Esophagus squamous epithelium (tissue), 5 donors: ENCODE data around the gene CENATAC. TPM values are rescaled to one million over a fixed set of nuclear protein-coding genes. Genes with fewer than 3 reads are reported as not detected.

Source experiments
- DNase-seq: peaks from one replicate; lab custom pipeline; 2025; lab: John Stamatoyannopoulos, UW
- H3K27ac ChIP-seq, 4 donors: fragments of 200-600 bp; sonication (generic); one replicate each; pipeline ENCODE4 v1.5.1; 2016 to 2019; ENCODE audit warnings: mild to moderate bottlenecking in 1 of 4
- H3K27me3 ChIP-seq, 4 donors: fragments of 200-600 bp; sonication (generic); 1 replicate in 3 of 4; 2 replicates in 1 of 4; pipeline versions ENCODE4 v1.5.1 to v1.6.0; 2017 to 2021; ENCODE audit warnings: antibody characterized with exemption in 1 of 4
- H3K36me3 ChIP-seq, 3 donors: fragments of 200-600 bp; sonication (generic); one replicate each; pipeline ENCODE4 v1.5.1; 2016 to 2019
- H3K4me1 ChIP-seq, 3 donors: fragments of 200-600 bp; sonication (generic); one replicate each; pipeline ENCODE4 v1.5.1; 2017 to 2019
- H3K4me3 ChIP-seq, 4 donors: fragments of 200-600 bp; sonication (generic); 1 replicate in 3 of 4; 2 replicates in 1 of 4; pipeline ENCODE4 v1.5.1; 2016 to 2019; ENCODE audit warnings: mild to moderate bottlenecking in 2 of 4, moderate library complexity in 1 of 4
- H3K9me3 ChIP-seq, 3 donors: fragments of 200-600 bp; sonication (generic); one replicate each; pipeline ENCODE4 v1.5.1; 2016 to 2019
- CTCF ChIP-seq, 6 experiments: fragments of 450-650 bp in 4 of 6; fragments of 200-600 bp in 2 of 6; sonication (generic) in 2 of 6; IDR thresholded peaks; one replicate each; pipeline ENCODE4 v1.5.1; 2016 to 2019; ENCODE audit warnings: antibody characterized with exemption in 6 of 6, mild to moderate bottlenecking in 4 of 6, moderate library complexity in 4 of 6
- POLR2A ChIP-seq, 4 donors: fragments of 450-650 bp; IDR thresholded peaks; one replicate each; pipeline ENCODE4 v1.6.1; 2017; ENCODE audit warnings: antibody characterized with exemption in 4 of 4, mild to moderate bottlenecking in 4 of 4, moderate library complexity in 3 of 4
- WGBS, 2 donors: methylation state at CpG; one replicate each; pipeline ENCODE4 v1.1.5; 2018; 5-methylcytosine and 5-hydroxymethylcytosine counted together
- intact Hi-C: fragments of 100-400 bp; cut with DNase I; formaldehyde crosslinking; loops from one replicate; pipeline ENCODE4 v1.15.0; 2022
- total RNA-seq, 4 donors: library from RNA; depleted of rRNA; stranded (reverse); fragments of >200 nt; gene quantifications; one replicate each; pipeline ENCODE4 v1.1.0, GENCODE V29; 2016
- donor health status: DM: yes; HTN: yes; CAD: no.

CENATAC gene
- total RNA-seq, 4 donors from 2014 or later = 9.2 to 58.9 (median 29.4) TPM

- Histone ChIP-seq H3K36me3 (no peaks in the 10 kb centered on the region), H3K9me3 (no peaks in the 10 kb centered on the region), H3K4me1 (peaks cover 0 to 16% (median 0%) of the 10 kb centered on the region in 3 donors), H3K27me3 (peaks cover 0 to 24% (median 0%) of the 10 kb centered on the region in 4 donors), H3K4me3 (no peak overlapping the region), H3K27ac (no peak overlapping the region)
- TF ChIP-seq POLR2A (IDR thresholded peaks at IDR 0.05) (no peak), CTCF (IDR thresholded peaks at IDR 0.05) (no peak)
- DNase-seq = no peak
- WGBS, 2 donors = 40 to 60% methylated on average over 7 to 10 of the region's 14 CpGs
- intact Hi-C loops = loop anchor here (5.0 to 10.0 kb wide), 2 partner anchors 52 to 265 kb away; no protein-coding TSS in a partner anchor
Observed at GRCh38 chr11:118956847-118957469, 41.0 kb upstream of the CENATAC start.

DNA sequence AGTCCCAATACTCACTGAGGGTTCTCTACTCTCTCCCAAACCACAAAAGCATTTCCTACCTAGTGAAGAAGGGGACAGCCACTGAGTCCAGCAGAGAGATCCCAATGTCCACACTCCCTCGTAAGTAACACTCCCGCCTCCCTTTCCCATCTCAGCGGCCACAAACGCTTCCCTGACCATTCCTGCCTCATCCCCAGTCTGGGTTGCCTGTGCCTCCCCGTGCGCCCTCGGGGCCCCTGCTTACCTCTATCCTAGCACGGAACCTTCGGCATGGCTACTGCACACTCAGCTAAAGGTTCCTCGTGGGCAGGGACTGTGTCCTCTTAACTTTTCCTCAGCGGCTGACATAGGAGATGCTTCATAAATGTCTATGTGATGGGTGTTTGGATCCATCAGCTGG, 40.4 kb upstream of the CENATAC start:
- Histone ChIP-seq H3K36me3 (no peaks in the 10 kb centered on the region), H3K27ac (no peak overlapping the region), H3K27me3 (peaks cover 0 to 18% (median 0%) of the 10 kb centered on the region in 4 donors), H3K4me1 (peaks cover 0 to 18% (median 0%) of the 10 kb centered on the region in 3 donors), H3K9me3 (no peaks in the 10 kb centered on the region), H3K4me3 (no peak overlapping the region)
- TF ChIP-seq POLR2A (IDR thresholded peaks at IDR 0.05) = no peak
- TF ChIP-seq CTCF (IDR thresholded peaks at IDR 0.05) = no peak
- WGBS, 2 donors = 63 to 83% methylated on average over 5 to 11 of the region's 11 CpGs
- no peak for DNase-seq
- intact Hi-C loops = loop anchor here (5.0 to 10.0 kb wide), 2 partner anchors 53 to 265 kb away; no protein-coding TSS in a partner anchor

DNA sequence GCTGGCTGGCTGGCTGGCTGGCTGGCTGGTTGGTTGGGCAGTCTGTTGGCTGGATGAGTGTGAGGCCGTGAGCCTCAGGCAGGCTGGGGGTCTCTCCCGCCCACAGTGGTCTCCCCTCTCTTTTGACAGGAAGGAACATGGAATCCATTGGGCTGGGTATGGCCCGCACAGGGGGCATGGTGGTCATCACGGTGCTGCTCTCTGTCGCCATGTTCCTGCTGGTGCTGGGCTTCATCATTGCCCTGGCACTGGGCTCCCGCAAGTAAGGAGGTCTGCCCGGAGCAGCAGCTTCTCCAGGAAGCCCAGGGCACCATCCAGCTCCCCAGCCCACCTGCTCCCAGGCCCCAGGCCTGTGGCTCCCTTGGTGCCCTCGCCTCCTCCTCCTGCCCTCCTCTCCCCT, 40.0 kb upstream of the CENATAC start:
- TF ChIP-seq POLR2A (IDR thresholded peaks at IDR 0.05) (no peak), CTCF (IDR thresholded peaks at IDR 0.05) (no peak)
- H3K4me3 ChIP-seq = no peak overlapping the region
- peaks cover 0 to 18% (median 0%) of the 10 kb centered on the region in 3 donors for H3K4me1 ChIP-seq
- 82 to 91% methylated on average over 1 to 8 of the region's 8 CpGs for WGBS, 2 donors
- peaks cover 0 to 18% (median 0%) of the 10 kb centered on the region in 4 donors for H3K27me3 ChIP-seq
- DNase-seq = no peak
- no peaks in the 10 kb centered on the region for H3K9me3 ChIP-seq
- no peak overlapping the region for H3K27ac ChIP-seq
- no peaks in the 10 kb centered on the region for H3K36me3 ChIP-seq
- intact Hi-C loops = loop anchor here (5.0 to 10.0 kb wide), 2 partner anchors 53 to 266 kb away; no protein-coding TSS in a partner anchor

DNA sequence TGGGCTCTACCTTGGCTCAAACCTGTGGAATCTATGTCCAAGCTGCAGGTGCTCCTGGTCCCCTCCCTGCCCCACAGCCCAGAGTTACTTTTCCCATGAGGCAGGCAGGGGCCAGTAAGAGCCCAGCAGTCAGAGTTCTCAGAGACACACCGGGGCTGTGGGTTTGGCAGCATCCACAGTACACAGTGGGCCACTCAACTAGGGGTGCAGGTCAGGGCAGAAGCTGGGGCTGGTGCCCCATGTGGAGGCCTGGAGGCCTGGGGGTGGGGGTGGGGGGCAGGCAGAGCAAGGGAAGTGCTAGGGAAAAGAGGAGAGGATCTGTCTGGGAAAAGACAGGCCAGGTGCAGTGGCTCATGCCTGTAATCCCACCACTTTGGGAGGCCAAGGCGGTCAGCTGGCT, 39.4 kb upstream of the CENATAC start:
- intact Hi-C loops = loop anchor here (5.0 to 10.0 kb wide), 2 partner anchors 54 to 266 kb away; no protein-coding TSS in a partner anchor
- no peak for DNase-seq
- 70 to 82% methylated on average over 1 to 2 of the region's 2 CpGs for WGBS, 2 donors

More for the DNA sequence above, 39.4 kb upstream of the CENATAC start:
- H3K4me1 ChIP-seq = peaks cover 0 to 18% (median 0%) of the 10 kb centered on the region in 3 donors
- no peak overlapping the region for H3K4me3 ChIP-seq
- no peaks in the 10 kb centered on the region for H3K36me3 ChIP-seq
- no peaks in the 10 kb centered on the region for H3K9me3 ChIP-seq
- H3K27ac ChIP-seq = no peak overlapping the region
- TF ChIP-seq POLR2A (IDR thresholded peaks at IDR 0.05) (no peak), CTCF (IDR thresholded peaks at IDR 0.05) (no peak)
- peaks cover 0 to 12% (median 0%) of the 10 kb centered on the region in 4 donors for H3K27me3 ChIP-seq
